Measurements from ENCODE around the gene VSIG10.
"Not testable (repeated sequence)": the region's sequence is repeated elsewhere in the genome, so short reads cannot be mapped to it uniquely, and the experiment has no call there.

The VSIG10 gene

GRCh38 chr12:118103601-118104382, at the start of gene VSIG10:
TSS of gene VSIG10 (minus strand) at chr12:118104011. CDS start at chr12:118103671, 340 bp downstream.
- DNase-seq, result peak; percentile 69 to 74

- no peak for DNase-seq
Measured at GRCh38 chr12:118151755-118152154, 47.9 kb upstream of the VSIG10 start.

DNA sequence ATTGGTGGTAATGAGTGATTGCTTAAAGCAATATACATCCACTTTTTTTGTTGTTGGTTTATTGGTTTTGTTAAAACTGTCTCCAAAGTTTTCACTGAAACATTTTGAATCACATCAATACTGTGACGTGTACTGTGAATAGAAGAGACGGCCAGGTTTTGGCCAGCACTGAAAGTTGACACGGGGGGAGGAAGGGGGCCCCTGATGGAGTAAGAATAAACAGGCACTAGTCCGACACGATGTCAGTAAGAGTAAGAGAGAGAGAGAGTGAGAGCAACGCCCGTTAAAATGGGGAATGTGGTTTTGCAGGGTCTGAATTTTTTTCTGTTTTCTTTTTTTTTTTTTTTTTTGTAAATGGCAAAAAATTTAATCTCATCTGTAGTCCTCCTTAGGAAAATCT, 46.8 kb upstream of the VSIG10 start:
- DNase-seq, result no peak

GRCh38 chr12:118148287-118148686, 44.5 kb upstream of the VSIG10 start:
- DNase-seq, result no peak

DNA sequence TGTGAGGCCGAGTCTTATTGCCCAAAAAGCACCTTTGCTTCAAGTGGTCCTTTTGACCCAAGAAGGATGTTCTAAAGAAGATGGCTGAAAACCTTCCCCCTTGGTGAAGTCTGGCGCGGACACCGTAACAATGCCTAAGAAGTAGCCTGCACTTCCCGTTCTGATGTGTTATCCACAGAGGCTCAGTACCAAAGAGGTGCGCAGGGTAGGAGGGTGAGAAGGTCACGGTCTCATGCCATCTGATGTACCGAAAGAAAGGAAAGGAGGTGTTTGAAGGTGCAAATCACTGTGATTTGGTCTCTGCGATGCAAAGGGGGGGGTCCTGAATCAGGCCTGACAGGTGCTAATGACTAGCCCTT, 42.0 kb upstream of the VSIG10 start:
- DNase-seq, result no peak

- DNase-seq, result no peak
Measured at GRCh38 chr12:118145113-118145797, 41.4 kb upstream of the VSIG10 start.

DNA sequence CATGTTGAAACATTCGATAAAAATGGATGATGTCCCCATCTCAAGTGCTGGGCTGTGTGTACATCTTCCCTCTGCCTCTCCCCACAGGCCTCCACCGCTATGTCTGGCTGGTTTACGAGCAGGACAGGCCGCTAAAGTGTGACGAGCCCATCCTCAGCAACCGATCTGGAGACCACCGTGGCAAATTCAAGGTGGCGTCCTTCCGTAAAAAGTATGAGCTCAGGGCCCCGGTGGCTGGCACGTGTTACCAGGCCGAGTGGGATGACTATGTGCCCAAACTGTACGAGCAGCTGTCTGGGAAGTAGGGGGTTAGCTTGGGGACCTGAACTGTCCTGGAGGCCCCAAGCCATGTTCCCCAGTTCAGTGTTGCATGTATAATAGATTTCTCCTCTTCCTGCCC, 40.7 kb upstream of the VSIG10 start:
- DNase-seq, result no peak

GRCh38 chr12:118140825-118141224, 37.0 kb upstream of the VSIG10 start:
- DNase-seq, result no peak

- DNase-seq, result no peak
Measured at GRCh38 chr12:118137148-118137678, 33.4 kb upstream of the VSIG10 start.

DNA sequence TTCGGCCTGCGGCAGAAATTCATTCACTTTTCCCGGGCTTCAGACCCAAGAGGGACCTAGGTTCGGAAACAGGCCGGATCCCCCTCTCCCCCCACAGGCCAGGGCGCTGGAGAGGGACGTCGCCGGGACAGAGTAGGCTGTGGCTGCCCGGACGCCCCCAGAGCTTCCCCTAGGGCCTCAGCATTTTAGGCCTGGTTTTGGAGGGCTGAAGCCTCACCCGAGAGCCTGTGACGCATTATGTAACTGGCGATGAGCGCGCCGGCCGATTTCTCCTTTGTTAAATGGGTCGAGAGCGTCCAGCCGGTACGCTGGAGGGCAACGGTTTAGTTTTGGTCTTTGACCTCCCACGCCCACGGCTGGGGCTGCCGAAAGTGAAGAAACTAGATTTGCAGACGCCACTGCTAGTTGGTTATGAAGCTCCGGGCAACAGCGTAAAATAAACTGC, 32.8 kb upstream of the VSIG10 start:
- DNase-seq, result peak in 1 of 2 experiments; percentile 32

- peak; percentile 91 to 95 for DNase-seq
Measured at GRCh38 chr12:118135788-118136558, 32.2 kb upstream of the VSIG10 start, which contains the start of gene PEBP1. TSS of gene PEBP1 (plus strand) at chr12:118136124. CDS start at chr12:118136210, 86 bp downstream.

GRCh38 chr12:118129436-118129835, 25.6 kb upstream of the VSIG10 start:
- DNase-seq, result not testable (repeated sequence)

DNA sequence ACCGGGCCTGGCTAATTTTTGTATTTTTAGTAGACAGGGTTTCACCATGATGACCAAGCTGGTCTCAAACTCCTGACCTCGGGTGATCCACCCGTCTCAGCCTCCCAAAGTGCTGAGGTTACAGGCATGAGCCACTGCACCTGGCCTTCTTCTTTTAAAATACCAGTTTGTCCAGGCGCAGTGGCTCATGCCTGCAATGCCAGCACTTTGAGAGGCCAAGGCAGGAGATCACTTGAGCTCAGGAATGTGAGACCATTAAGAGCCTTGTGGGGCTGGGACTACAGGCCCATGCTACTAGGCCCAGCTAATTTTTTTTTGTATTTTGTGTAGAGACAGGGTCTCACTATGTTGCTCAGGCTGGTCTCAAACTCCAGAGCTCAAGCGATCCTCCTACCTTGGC, 24.1 kb upstream of the VSIG10 start:
- no peak for DNase-seq

- DNase-seq, result no peak
Measured at GRCh38 chr12:118126119-118126757, 22.4 kb upstream of the VSIG10 start.

DNA sequence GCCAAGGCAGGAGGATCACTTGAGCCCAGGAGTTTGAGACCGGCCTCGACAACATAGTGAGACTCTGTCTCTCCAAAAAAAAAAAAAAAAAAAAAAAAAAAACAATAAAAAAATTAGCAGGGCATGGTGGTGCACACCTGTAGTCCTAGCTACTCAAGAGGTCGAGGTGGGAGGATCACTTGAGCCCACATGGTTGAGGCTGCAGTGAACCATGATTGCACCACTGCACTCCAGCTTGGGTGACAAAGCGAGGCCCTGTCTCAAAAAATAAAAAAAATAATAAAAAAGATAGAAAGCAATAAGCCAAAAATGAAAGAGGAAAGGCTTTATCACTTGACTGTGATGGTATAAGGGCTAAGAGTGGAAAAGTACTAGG, 21.9 kb upstream of the VSIG10 start:
- no peak for DNase-seq

- DNase-seq, result no peak
Measured at GRCh38 chr12:118124333-118124874, 20.6 kb upstream of the VSIG10 start.

- no peak for DNase-seq
Measured at GRCh38 chr12:118122264-118122663, 18.5 kb upstream of the VSIG10 start.

- DNase-seq, result peak; percentile 69 to 79
Measured at GRCh38 chr12:118120579-118121363, 17.0 kb upstream of the VSIG10 start.

DNA sequence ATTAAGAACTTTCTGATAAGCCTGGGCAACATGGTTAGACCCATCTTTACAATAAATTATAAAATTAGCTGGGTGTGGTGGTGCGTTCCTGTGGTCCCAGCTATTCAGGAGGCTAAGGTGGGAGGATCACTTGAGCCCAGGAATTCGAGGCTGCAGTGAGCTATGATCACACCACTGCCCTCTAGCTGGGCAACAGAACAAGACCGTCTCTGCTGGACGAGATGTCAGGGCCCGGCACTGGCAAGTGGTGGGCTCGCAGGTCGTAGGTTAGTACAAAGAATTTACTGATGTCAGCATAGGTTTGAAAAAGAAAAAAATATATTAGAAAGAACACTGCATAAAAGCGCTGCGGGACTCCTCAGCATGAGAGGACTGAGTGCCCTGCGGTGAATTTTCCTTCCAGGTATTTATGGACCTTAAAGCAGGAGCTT, 15.7 kb upstream of the VSIG10 start:
- no peak for DNase-seq

GRCh38 chr12:118109088-118109487, 5.3 kb upstream of the VSIG10 start:
- no peak for DNase-seq

DNA sequence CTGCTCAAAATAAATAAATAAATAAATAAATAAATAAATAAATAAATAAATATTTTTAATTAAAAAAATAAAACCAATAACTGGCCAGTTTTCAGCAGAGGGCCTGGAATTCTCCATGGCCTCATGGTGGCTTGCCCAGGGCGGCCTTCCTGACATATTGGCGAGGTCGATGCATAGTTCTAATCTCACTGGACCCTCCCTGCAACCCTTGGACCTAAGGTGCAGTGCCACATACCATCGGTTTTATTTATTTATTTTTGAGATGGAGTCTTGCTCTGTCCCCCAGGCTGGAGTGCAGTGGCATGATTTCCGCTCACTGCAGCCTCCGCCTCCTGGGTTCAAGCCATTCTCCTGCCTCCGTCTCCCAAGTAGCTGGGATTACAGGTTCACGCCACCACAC, 3.9 kb upstream of the VSIG10 start:
- no peak for DNase-seq

DNA sequence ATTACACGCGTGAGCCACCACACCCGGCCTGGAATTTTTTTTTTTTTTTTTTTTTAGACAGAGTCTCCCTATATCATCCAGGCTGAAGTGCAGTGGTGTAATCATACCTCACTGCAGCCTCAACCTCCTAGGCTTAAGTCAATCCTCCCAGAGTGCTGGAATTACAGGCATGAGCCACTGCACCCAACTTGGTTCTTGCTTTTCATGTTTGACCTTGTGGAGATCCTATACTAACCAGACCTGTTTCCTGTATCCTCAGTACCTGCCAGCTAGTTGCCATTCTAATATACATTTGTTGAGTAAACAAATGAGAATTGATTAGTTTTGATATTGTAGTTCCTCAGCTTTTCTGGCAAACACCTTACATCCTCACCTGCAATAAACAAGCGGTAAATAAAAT, 3.2 kb upstream of the VSIG10 start:
- DNase-seq, result no peak
